GM23338 (cell line): Measurements from ENCODE around the gene ZMPSTE24. TPM values are rescaled to one million over a fixed set of nuclear protein-coding genes. Genes with fewer than 3 reads are reported as not detected.
"Not testable (repeated sequence)": the region's sequence is repeated elsewhere in the genome, so short reads cannot be mapped to it uniquely, and the experiment has no call there.

Experiments
- ATAC-seq: fragments of 200-7000 bp; cut with Tn5 transposase; 3 replicates; pipeline ENCODE4 v1.9.1; 2020
- DNase-seq: peaks from one replicate; pipeline ENCODE4 v3.0.0-alpha.2; 2015; ENCODE audit warnings: low spot score
- H2AFZ ChIP-seq: fragments of 200-600 bp; sonication (generic); 2 replicates; pipeline ENCODE4 v1.8.0; 2016; ENCODE audit warnings: antibody characterized with exemption, mild to moderate bottlenecking, moderate library complexity
- H3F3A ChIP-seq: fragments of 200-600 bp; sonication (generic); replicated peaks from 2 replicates; pipeline ENCODE4 v1.8.0; 2017; ENCODE audit warnings: antibody characterized with exemption, mixed run types, low read depth
- H3K27ac ChIP-seq: fragments of 200-600 bp; sonication (generic); 2 replicates; pipeline ENCODE4 v1.6.1; 2016; ENCODE audit warnings: low read depth
- H3K27me3 ChIP-seq: fragments of 200-600 bp; sonication (generic); 2 replicates; pipeline ENCODE4 v1.8.0; 2016; ENCODE audit warnings: mild to moderate bottlenecking, mixed run types, moderate library complexity; ENCODE audit not compliant: insufficient read depth
- H3K36me3 ChIP-seq: fragments of 200-600 bp; sonication (generic); 2 replicates; pipeline ENCODE4 v1.8.0; 2016; ENCODE audit warnings: mild to moderate bottlenecking; ENCODE audit not compliant: insufficient read depth
- H3K4me1 ChIP-seq: fragments of 200-600 bp; sonication (generic); 2 replicates; pipeline ENCODE4 v1.8.0; 2016; ENCODE audit warnings: mild to moderate bottlenecking, moderate library complexity; ENCODE audit not compliant: insufficient read depth
- H3K4me2 ChIP-seq: fragments of 200-600 bp; sonication (generic); 2 replicates; pipeline ENCODE4 v1.7.1; 2017; ENCODE audit warnings: mixed run types
- H3K4me3 ChIP-seq: fragments of 200-600 bp; sonication (generic); 2 replicates; pipeline ENCODE4 v1.6.1; 2016; ENCODE audit warnings: mixed run types
- H3K79me2 ChIP-seq: fragments of 200-600 bp; sonication (generic); replicated peaks from 2 replicates; pipeline ENCODE4 v1.8.0; 2017; ENCODE audit warnings: mild to moderate bottlenecking; ENCODE audit not compliant: insufficient read depth
- H3K9me2 ChIP-seq: fragments of 200-600 bp; sonication (generic); 2 replicates; pipeline ENCODE4 v1.8.0; 2017; ENCODE audit not compliant: insufficient read depth
- H4K20me1 ChIP-seq: fragments of 200-600 bp; sonication (generic); replicated peaks from 2 replicates; pipeline ENCODE4 v1.8.0; 2017; ENCODE audit warnings: mild to moderate bottlenecking; ENCODE audit not compliant: insufficient read depth
- H3K27ac Mint-ChIP-seq: 2 replicates; pipeline ENCODE4 v1.8.0; 2020; ENCODE audit warnings: inconsistent platforms, mild to moderate bottlenecking, moderate library complexity, mixed read lengths
- H3K27me3 Mint-ChIP-seq: 3 replicates; pipeline ENCODE4 v1.8.0; 2022; ENCODE audit warnings: low read depth, mild to moderate bottlenecking, moderate library complexity, mixed read lengths, inconsistent platforms; ENCODE audit not compliant: insufficient read depth, poor library complexity
- H3K36me3 Mint-ChIP-seq: 3 replicates; pipeline ENCODE4 v1.8.0; 2021; ENCODE audit warnings: low read depth, mild to moderate bottlenecking, inconsistent platforms, moderate library complexity, mixed read lengths
- H3K4me1 Mint-ChIP-seq: 3 replicates; pipeline ENCODE4 v1.8.0; 2020; ENCODE audit warnings: mild to moderate bottlenecking, inconsistent platforms, mixed read lengths
- H3K4me3 Mint-ChIP-seq: 3 replicates; pipeline ENCODE4 v1.8.0; 2021; ENCODE audit warnings: moderate library complexity, mild to moderate bottlenecking, inconsistent platforms, mixed read lengths
- H3K9me3 Mint-ChIP-seq: 3 replicates; pipeline ENCODE4 v1.8.0; 2020; ENCODE audit warnings: moderate library complexity, mild to moderate bottlenecking, inconsistent platforms, mixed read lengths
- JUNB ChIP-seq: IDR thresholded peaks from one replicate; pipeline ENCODE4 v1.6.1; 2016; ENCODE audit warnings: antibody characterized with exemption; ENCODE audit not compliant: unreplicated experiment
- NANOG ChIP-seq: IDR thresholded peaks from 2 replicates; pipeline ENCODE4 v1.6.1; 2016; ENCODE audit warnings: antibody characterized with exemption, borderline replicate concordance
- POLR2AphosphoS5 ChIP-seq: IDR thresholded peaks from 2 replicates; pipeline ENCODE4 v1.6.1; 2016; ENCODE audit warnings: antibody characterized with exemption, low read depth
- STAT1 ChIP-seq: IDR thresholded peaks from one replicate; pipeline ENCODE4 v1.6.1; 2016; ENCODE audit warnings: antibody characterized with exemption; ENCODE audit not compliant: unreplicated experiment
- ZNF331 ChIP-seq: fragments of 250-450 bp; sonication (Bioruptor Pico); IDR thresholded peaks from 2 replicates; pipeline ENCODE4 v1.5.0; 2020; ENCODE audit warnings: low read depth, mild to moderate bottlenecking, moderate library complexity
- polyA plus RNA-seq: library from polyadenylated mRNA; unstranded; fragments of >200 nt; fragmentation: Nextera tagmentation; extraction: Ambion mirVana; gene quantifications from 2 replicates; pipeline ENCODE4 v1.2.1, GENCODE V29; 2016
- total RNA-seq: library from RNA; depleted of rRNA; stranded (reverse); fragments of >200 nt; shearing (Covaris generic); gene quantifications from 2 replicates; pipeline ENCODE4 v1.2.3, GENCODE V29; 2014
- TF ChIP-seq, protein P1 (sequence below): IDR thresholded peaks from one replicate; pipeline ENCODE4 v1.6.1; 2018; ENCODE audit warnings: antibody characterized with exemption; ENCODE audit not compliant: unreplicated experiment
- TF ChIP-seq, protein P2 (sequence below): fragments of 250-450 bp; sonication (Bioruptor Pico); IDR thresholded peaks from 2 replicates; pipeline ENCODE4 v1.5.0; 2020; ENCODE audit warnings: mild to moderate bottlenecking, moderate library complexity

ZMPSTE24 gene
- total and polyA plus RNA-seq, 2 experiments from 2014 or later: 23.1 to 51.2 TPM

- Histone ChIP-seq H3K36me3 (no peaks in the 10 kb centered on the region), H3K27me3 (no peaks in the 10 kb centered on the region), H3K9me2 (no peaks in the 10 kb centered on the region), H3K4me1 (no peaks in the 10 kb centered on the region), H3F3A (no peaks in the 10 kb centered on the region), H3K79me2 (no peaks in the 10 kb centered on the region), H2AFZ (no peak overlapping the region), H3K4me2 (no peak overlapping the region), H4K20me1 (no peaks in the 10 kb centered on the region), H3K27ac (no peak overlapping the region), H3K4me3 (no peak overlapping the region)
- H3K36me3 Mint-ChIP-seq: peaks cover 6% of the 10 kb centered on the region; the same call in 1 of the 3 replicates
- TF ChIP-seq, protein P1, sequence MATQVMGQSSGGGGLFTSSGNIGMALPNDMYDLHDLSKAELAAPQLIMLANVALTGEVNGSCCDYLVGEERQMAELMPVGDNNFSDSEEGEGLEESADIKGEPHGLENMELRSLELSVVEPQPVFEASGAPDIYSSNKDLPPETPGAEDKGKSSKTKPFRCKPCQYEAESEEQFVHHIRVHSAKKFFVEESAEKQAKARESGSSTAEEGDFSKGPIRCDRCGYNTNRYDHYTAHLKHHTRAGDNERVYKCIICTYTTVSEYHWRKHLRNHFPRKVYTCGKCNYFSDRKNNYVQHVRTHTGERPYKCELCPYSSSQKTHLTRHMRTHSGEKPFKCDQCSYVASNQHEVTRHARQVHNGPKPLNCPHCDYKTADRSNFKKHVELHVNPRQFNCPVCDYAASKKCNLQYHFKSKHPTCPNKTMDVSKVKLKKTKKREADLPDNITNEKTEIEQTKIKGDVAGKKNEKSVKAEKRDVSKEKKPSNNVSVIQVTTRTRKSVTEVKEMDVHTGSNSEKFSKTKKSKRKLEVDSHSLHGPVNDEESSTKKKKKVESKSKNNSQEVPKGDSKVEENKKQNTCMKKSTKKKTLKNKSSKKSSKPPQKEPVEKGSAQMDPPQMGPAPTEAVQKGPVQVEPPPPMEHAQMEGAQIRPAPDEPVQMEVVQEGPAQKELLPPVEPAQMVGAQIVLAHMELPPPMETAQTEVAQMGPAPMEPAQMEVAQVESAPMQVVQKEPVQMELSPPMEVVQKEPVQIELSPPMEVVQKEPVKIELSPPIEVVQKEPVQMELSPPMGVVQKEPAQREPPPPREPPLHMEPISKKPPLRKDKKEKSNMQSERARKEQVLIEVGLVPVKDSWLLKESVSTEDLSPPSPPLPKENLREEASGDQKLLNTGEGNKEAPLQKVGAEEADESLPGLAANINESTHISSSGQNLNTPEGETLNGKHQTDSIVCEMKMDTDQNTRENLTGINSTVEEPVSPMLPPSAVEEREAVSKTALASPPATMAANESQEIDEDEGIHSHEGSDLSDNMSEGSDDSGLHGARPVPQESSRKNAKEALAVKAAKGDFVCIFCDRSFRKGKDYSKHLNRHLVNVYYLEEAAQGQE: no peak
- TF ChIP-seq, protein P2, sequence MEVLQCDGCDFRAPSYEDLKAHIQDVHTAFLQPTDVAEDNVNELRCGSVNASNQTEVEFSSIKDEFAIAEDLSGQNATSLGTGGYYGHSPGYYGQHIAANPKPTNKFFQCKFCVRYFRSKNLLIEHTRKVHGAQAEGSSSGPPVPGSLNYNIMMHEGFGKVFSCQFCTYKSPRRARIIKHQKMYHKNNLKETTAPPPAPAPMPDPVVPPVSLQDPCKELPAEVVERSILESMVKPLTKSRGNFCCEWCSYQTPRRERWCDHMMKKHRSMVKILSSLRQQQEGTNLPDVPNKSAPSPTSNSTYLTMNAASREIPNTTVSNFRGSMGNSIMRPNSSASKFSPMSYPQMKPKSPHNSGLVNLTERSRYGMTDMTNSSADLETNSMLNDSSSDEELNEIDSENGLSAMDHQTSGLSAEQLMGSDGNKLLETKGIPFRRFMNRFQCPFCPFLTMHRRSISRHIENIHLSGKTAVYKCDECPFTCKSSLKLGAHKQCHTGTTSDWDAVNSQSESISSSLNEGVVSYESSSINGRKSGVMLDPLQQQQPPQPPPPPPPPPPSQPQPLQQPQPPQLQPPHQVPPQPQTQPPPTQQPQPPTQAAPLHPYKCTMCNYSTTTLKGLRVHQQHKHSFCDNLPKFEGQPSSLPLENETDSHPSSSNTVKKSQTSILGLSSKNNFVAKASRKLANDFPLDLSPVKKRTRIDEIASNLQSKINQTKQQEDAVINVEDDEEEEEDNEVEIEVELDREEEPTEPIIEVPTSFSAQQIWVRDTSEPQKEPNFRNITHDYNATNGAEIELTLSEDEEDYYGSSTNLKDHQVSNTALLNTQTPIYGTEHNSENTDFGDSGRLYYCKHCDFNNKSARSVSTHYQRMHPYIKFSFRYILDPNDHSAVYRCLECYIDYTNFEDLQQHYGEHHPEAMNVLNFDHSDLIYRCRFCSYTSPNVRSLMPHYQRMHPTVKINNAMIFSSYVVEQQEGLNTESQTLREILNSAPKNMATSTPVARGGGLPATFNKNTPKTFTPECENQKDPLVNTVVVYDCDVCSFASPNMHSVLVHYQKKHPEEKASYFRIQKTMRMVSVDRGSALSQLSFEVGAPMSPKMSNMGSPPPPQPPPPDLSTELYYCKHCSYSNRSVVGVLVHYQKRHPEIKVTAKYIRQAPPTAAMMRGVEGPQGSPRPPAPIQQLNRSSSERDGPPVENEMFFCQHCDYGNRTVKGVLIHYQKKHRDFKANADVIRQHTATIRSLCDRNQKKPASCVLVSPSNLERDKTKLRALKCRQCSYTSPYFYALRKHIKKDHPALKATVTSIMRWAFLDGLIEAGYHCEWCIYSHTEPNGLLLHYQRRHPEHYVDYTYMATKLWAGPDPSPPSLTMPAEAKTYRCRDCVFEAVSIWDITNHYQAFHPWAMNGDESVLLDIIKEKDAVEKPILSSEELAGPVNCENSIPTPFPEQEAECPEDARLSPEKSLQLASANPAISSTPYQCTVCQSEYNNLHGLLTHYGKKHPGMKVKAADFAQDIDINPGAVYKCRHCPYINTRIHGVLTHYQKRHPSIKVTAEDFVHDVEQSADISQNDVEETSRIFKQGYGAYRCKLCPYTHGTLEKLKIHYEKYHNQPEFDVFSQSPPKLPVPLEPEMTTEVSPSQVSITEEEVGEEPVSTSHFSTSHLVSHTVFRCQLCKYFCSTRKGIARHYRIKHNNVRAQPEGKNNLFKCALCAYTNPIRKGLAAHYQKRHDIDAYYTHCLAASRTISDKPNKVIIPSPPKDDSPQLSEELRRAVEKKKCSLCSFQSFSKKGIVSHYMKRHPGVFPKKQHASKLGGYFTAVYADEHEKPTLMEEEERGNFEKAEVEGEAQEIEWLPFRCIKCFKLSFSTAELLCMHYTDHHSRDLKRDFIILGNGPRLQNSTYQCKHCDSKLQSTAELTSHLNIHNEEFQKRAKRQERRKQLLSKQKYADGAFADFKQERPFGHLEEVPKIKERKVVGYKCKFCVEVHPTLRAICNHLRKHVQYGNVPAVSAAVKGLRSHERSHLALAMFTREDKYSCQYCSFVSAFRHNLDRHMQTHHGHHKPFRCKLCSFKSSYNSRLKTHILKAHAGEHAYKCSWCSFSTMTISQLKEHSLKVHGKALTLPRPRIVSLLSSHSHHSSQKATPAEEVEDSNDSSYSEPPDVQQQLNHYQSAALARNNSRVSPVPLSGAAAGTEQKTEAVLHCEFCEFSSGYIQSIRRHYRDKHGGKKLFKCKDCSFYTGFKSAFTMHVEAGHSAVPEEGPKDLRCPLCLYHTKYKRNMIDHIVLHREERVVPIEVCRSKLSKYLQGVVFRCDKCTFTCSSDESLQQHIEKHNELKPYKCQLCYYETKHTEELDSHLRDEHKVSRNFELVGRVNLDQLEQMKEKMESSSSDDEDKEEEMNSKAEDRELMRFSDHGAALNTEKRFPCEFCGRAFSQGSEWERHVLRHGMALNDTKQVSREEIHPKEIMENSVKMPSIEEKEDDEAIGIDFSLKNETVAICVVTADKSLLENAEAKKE (CRISPR knock-in tag): no peak
- TF ChIP-seq JUNB (no peak), POLR2AphosphoS5 (no peak), NANOG (no peak), ZNF331 (no peak), STAT1 (no peak)
- H3K27ac Mint-ChIP-seq: peak overlapping the region; percentile 39
- no peaks in the 10 kb centered on the region for H3K9me3 Mint-ChIP-seq
- H3K27me3 Mint-ChIP-seq: no peaks in the 10 kb centered on the region
- peaks cover 4% of the 10 kb centered on the region; the same call in 2 of the 3 replicates for H3K4me1 Mint-ChIP-seq
- ATAC-seq (no peak), DNase-seq (no peak)
- no peak overlapping the region for H3K4me3 Mint-ChIP-seq
These were observed 39.7 kb upstream of the ZMPSTE24 start for GRCh38 chr1:40218333-40218732.

- H3K36me3 Mint-ChIP-seq, H3K4me2 ChIP-seq, H4K20me1 ChIP-seq, H3K27me3 Mint-ChIP-seq, H2AFZ ChIP-seq, H3K9me2 ChIP-seq, H3K79me2 ChIP-seq, H3F3A ChIP-seq, ATAC-seq, H3K27me3 ChIP-seq, H3K4me3 Mint-ChIP-seq, H3K27ac ChIP-seq, H3K27ac Mint-ChIP-seq, H3K4me1 Mint-ChIP-seq, H3K4me1 ChIP-seq, H3K36me3 ChIP-seq, DNase-seq, H3K4me3 ChIP-seq, H3K9me3 Mint-ChIP-seq: not testable (repeated sequence)
These were observed 36.5 kb upstream of the ZMPSTE24 start for GRCh38 chr1:40221471-40221905.
